ENCODE results near the gene FAM110A. TPM values are rescaled to one million over a fixed set of nuclear protein-coding genes. Genes with fewer than 3 reads are reported as not detected.

Gene FAM110A
- total and polyA plus RNA-seq, 9 of the 15 experiments (the other 6 are each of a cell fraction or from before 2014, with no cell fraction given), result 0.73 to 15.5 (median 3.6) TPM

- no peak overlapping the region for H3K27ac ChIP-seq (ENCODE audit: extremely low read depth, low read depth, low read length)
- TF ChIP-seq ZNF121 (CRISPR knock-in tag; conservative IDR thresholded peaks at IDR 0.05) (0 out of 2 replicates have a peak, but pooled peaks have one; percentile 2), POU5F1 (IDR thresholded peaks at IDR 0.05; ENCODE audit: borderline replicate concordance, low read depth, low read length, partially characterized antibody) (no peak), ADNP (tag; IDR thresholded peaks at IDR 0.05) (peak; percentile 58; the same call in 1 of the 2 replicates), RBM25 (IDR thresholded peaks at IDR 0.05; ENCODE audit: low read depth, low read length, severe bottlenecking) (peak; percentile 77), EP300 (IDR thresholded peaks at IDR 0.05; ENCODE audit: low read length) (no peak), LARP7 (IDR thresholded peaks at IDR 0.05) (no peak), KDM1A (IDR thresholded peaks at IDR 0.05) (peak; percentile 15 to 23; a peak in 1 of 4 replicates), ZFP30 (CRISPR knock-in tag; IDR thresholded peaks at IDR 0.05; ENCODE audit: borderline replicate concordance) (no peak)
- no peak for ATAC-seq
- H3K79me2 ChIP-seq (ENCODE audit: control insufficient read depth, insufficient read depth, low read length), result peaks cover 63% of the 10 kb centered on the region
- ChIA-PET CTCF (ENCODE audit: low intra/inter-chr PET ratio) (interaction anchor here (0.7 kb wide), 1 partner anchor 118 kb away, joined by 3 read pairs; no protein-coding TSS in a partner anchor), POLR2A (interaction anchor here (0.8 kb wide), 1 partner anchor 15 kb away, joined by 3 read pairs; no protein-coding TSS in a partner anchor)
- no peak for DNase-seq (ENCODE audit: extremely low read depth in 1 of 4, low spot score in 3 of 4)
- intact Hi-C loops (cut with micrococcal nuclease), result no loop called here
- H3K27me3 ChIP-seq (ENCODE audit: control insufficient read depth in 2 of 2, insufficient read depth in 2 of 2, low read length in 2 of 2), result no peaks in the 10 kb centered on the region
- no TSS peak for BruUV-seq (replicated peaks)
- H3K9me3 ChIP-seq (replicated peaks; ENCODE audit: control insufficient read depth, insufficient read depth, low read depth, low read length), result no peaks in the 10 kb centered on the region
- H2AFZ ChIP-seq (ENCODE audit: low read depth, low read length), result no peak overlapping the region
- peaks cover 37 to 38% of the 10 kb centered on the region in 2 experiments for H3K4me1 ChIP-seq (replicated peaks in 1 of 2; ENCODE audit: control insufficient read depth in 2 of 2, insufficient read depth in 2 of 2, low read length in 2 of 2)
- H3K4me3 ChIP-seq, result no peak overlapping the region
- peaks cover 4% of the 10 kb centered on the region; the same call in 1 of the 3 replicates for H3K36me3 ChIP-seq (ENCODE audit: control insufficient read depth, insufficient read depth, low read length)
- H3K9ac ChIP-seq (ENCODE audit: insufficient read depth in 1 of 2, low read depth in 2 of 2, low read length in 2 of 2), result peak overlapping the region in 1 of 2 experiments; percentile 26; a peak in 1 of 4 replicates
- 0 out of 2 replicates have a peak, but pooled peaks cover 8% of the 10 kb centered on the region for H4K20me1 ChIP-seq (replicated peaks; ENCODE audit: control insufficient read depth, insufficient read depth, low read length)
- FAIRE-seq, result no peak
- no peak overlapping the region for H3K4me2 ChIP-seq (ENCODE audit: insufficient read depth, low read length)
- in situ Hi-C loops (cut with MboI), result no loop called here
- 51% methylated on average over 4 of the region's 5 CpGs for WGBS (ENCODE audit: insufficient coverage, low coverage, missing lambda C conversion rate)
- H3K9me1 ChIP-seq (ENCODE audit: control insufficient read depth, insufficient read depth, low read length), result no peaks in the 10 kb centered on the region
Measured at GRCh38 chr20:839015-839414, 5.5 kb downstream of the FAM110A start.
